Keratinocyte (primary cell): ENCODE measurements around the gene PHYHIPL. TPM values are rescaled to one million over a fixed set of nuclear protein-coding genes. Genes with fewer than 3 reads are reported as not detected.
A peak's percentile ranks its signal among the peaks of the same experiment; 100 is the strongest.

ENCODE experiments used
- DNase-seq: peaks from one replicate; pipeline ENCODE4 v3.0.0-alpha.2; 2011; ENCODE audit warnings: low read depth, missing footprints, low spot score
- FAIRE-seq: peaks from 2 replicates; lab custom pipeline; 2011; peaks lifted over from hg19 to GRCh38; lab: Jason Lieb, UNC
- H2AFZ ChIP-seq: 2 replicates; pipeline ENCODE4 v1.6.0; 2012; ENCODE audit warnings: low read length, control low read depth, inconsistent platforms; ENCODE audit not compliant: control insufficient read depth
- H3K27ac ChIP-seq: 2 replicates; pipeline ENCODE4 v1.5.1; 2011; ENCODE audit warnings: low read length; ENCODE audit not compliant: control insufficient read depth, insufficient read depth
- H3K27me3 ChIP-seq: 3 replicates; pipeline ENCODE4 v1.6.0; 2011; ENCODE audit warnings: low read length; ENCODE audit not compliant: control insufficient read depth, insufficient read depth; ENCODE audit errors: extremely low read depth
- H3K36me3 ChIP-seq, 2 experiments: 2 replicates in 1 of 2; 3 replicates in 1 of 2; pipeline ENCODE4 v1.5.1; 2011; ENCODE audit warnings: low read length in 2 of 2, mild to moderate bottlenecking in 1 of 2; ENCODE audit not compliant: control insufficient read depth in 2 of 2, insufficient read depth in 2 of 2; ENCODE audit errors: extremely low read depth in 1 of 2
- H3K4me1 ChIP-seq: 3 replicates; pipeline ENCODE4 v1.5.1; 2011; ENCODE audit warnings: low read length; ENCODE audit not compliant: control insufficient read depth, insufficient read depth; ENCODE audit errors: extremely low read depth
- H3K4me2 ChIP-seq: 3 replicates; pipeline ENCODE4 v1.6.0; 2011; ENCODE audit warnings: low read depth, low read length; ENCODE audit not compliant: control insufficient read depth, insufficient read depth; ENCODE audit errors: extremely low read depth
- H3K4me3 ChIP-seq, 3 experiments: fragments of 200-600 bp in 1 of 3; sonication (generic) in 1 of 3; 2 replicates in 2 of 3; 3 replicates in 1 of 3; pipeline ENCODE4 v1.5.1; 2011 to 2016; ENCODE audit warnings: low read length in 3 of 3, mild to moderate bottlenecking in 3 of 3, control low read depth in 2 of 3, inconsistent platforms in 1 of 3, low read depth in 1 of 3, mixed read lengths in 1 of 3, mixed run types in 1 of 3, moderate library complexity in 1 of 3; ENCODE audit not compliant: control insufficient read depth in 2 of 3, insufficient read depth in 2 of 3; ENCODE audit errors: extremely low read depth in 1 of 3
- H3K79me2 ChIP-seq: 2 replicates; pipeline ENCODE4 v1.6.0; 2012; ENCODE audit warnings: low read length; ENCODE audit not compliant: control insufficient read depth, insufficient read depth
- H3K9ac ChIP-seq: 3 replicates; pipeline ENCODE4 v1.6.0; 2011; ENCODE audit warnings: low read length; ENCODE audit not compliant: control insufficient read depth, insufficient read depth; ENCODE audit errors: extremely low read depth
- H3K9me1 ChIP-seq: 3 replicates; pipeline ENCODE4 v1.6.0; 2011; ENCODE audit warnings: low read length; ENCODE audit not compliant: control insufficient read depth, insufficient read depth; ENCODE audit errors: extremely low read depth
- H3K9me3 ChIP-seq: 2 replicates; pipeline ENCODE4 v1.5.1; 2012; ENCODE audit warnings: low read depth, low read length; ENCODE audit not compliant: control insufficient read depth
- H4K20me1 ChIP-seq: 3 replicates; pipeline ENCODE4 v1.6.0; 2011; ENCODE audit warnings: low read length; ENCODE audit not compliant: control insufficient read depth, insufficient read depth; ENCODE audit errors: extremely low read depth
- EZH2 ChIP-seq: IDR thresholded peaks from one replicate; pipeline ENCODE4 v1.6.1; 2012; ENCODE audit warnings: inconsistent platforms, mild to moderate bottlenecking, low read length, moderate library complexity
- dilution Hi-C: fragments of 300-500 bp; cut with MboI; formaldehyde crosslinking; loops from one replicate; pipeline ENCODE4 v1.7.0; 2020; ENCODE audit warnings: low sequenced_read_pairs; ENCODE audit not compliant: extremely low pct_ligation_motif_present
- polyA plus RNA-seq, 5 experiments: library from polyadenylated mRNA; depleted of rRNA in 3 of 5; stranded (reverse) in 3 of 5; stranded (forward) in 1 of 5; unstranded in 1 of 5; fragments of >200 nt; gene quantifications; 1 replicate in 1 of 5; 2 replicates in 3 of 5; 3 replicates in 1 of 5; pipeline versions ENCODE4 v1.2.1 to v1.2.3, GENCODE V29; 2011 to 2012; ENCODE audit warnings: missing spikeins in 2 of 5, low read depth in 1 of 5, low replicate concordance in 1 of 5
- TF ChIP-seq, protein P1 (sequence below), 3 experiments: IDR thresholded peaks in 1 of 3; conservative IDR thresholded peaks in 1 of 3; optimal IDR thresholded peaks in 1 of 3; 2 replicates in 2 of 3; 3 replicates in 1 of 3; pipeline versions ENCODE3 to v1.5.1; 2011; ENCODE audit warnings: low read length in 3 of 3, mild to moderate bottlenecking in 3 of 3, moderate library complexity in 2 of 3, control low read depth in 1 of 3, inconsistent platforms in 1 of 3; ENCODE audit not compliant: insufficient read depth in 2 of 3; ENCODE audit errors: extremely low read depth in 1 of 3

PHYHIPL gene
- polyA plus RNA-seq, 1 donor (not counting 4 experiments of a cell fraction or from before 2014, with no cell fraction given): 0.12 TPM

DNA sequence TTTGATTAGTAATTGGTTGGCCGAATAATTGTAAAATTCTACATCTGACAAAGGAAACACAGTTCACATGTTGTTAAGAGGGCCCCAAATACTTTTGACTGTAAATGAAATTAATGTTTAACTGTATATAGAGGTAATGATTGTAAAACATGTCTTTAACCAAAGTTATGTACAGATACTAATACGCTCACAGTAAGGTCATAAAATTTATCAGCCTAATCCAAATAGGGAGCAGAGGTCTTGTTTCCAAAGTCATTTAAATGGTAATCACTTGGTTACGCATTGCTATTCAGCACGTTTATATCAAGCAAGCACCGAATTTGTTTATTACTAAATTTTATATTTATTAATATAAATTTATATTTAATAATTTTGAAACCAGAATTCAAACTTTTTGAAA lies 1.4 kb downstream of the PHYHIPL start:
- H3K27me3 ChIP-seq: peaks cover 18% of the 10 kb centered on the region
- no peak overlapping the region for H2AFZ ChIP-seq
- FAIRE-seq: no peak

DNA sequence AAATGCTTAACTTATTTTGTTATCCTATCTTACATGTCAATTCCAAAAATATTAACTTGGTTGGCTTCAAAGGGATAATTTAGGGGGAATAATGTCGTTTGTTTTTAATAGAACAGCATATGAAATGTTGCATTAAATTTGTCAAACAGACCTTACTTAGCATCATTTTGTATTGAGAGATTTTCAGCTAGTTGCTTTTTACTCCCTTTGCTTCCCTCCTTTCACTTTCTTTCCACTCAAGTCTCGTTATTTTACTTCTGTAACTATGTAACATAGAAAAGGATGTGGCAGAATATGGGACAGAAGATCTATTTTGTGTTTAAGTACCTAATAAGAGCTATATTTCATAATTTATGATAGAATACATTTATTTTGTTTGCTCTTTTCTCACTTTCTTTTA lies 2.6 kb downstream of the PHYHIPL start:
- FAIRE-seq: no peak
- Histone ChIP-seq H3K9me1 (no peaks in the 10 kb centered on the region), H2AFZ (no peak overlapping the region), H3K4me3 (no peak overlapping the region), H3K36me3 (no peaks in the 10 kb centered on the region), H3K4me2 (no peak overlapping the region), H3K27me3 (peaks cover 18% of the 10 kb centered on the region), H3K9ac (no peak overlapping the region), H3K27ac (no peak overlapping the region), H3K9me3 (no peaks in the 10 kb centered on the region), H3K4me1 (peaks cover 9% of the 10 kb centered on the region), H4K20me1 (no peaks in the 10 kb centered on the region), H3K79me2 (no peaks in the 10 kb centered on the region)
- no peak for TF ChIP-seq EZH2
- TF ChIP-seq, protein P1, sequence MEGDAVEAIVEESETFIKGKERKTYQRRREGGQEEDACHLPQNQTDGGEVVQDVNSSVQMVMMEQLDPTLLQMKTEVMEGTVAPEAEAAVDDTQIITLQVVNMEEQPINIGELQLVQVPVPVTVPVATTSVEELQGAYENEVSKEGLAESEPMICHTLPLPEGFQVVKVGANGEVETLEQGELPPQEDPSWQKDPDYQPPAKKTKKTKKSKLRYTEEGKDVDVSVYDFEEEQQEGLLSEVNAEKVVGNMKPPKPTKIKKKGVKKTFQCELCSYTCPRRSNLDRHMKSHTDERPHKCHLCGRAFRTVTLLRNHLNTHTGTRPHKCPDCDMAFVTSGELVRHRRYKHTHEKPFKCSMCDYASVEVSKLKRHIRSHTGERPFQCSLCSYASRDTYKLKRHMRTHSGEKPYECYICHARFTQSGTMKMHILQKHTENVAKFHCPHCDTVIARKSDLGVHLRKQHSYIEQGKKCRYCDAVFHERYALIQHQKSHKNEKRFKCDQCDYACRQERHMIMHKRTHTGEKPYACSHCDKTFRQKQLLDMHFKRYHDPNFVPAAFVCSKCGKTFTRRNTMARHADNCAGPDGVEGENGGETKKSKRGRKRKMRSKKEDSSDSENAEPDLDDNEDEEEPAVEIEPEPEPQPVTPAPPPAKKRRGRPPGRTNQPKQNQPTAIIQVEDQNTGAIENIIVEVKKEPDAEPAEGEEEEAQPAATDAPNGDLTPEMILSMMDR (optimal IDR thresholded peaks at IDR 0.05 in 1 of 3, IDR thresholded peaks at IDR 0.05 in 1 of 3, conservative IDR thresholded peaks at IDR 0.05 in 1 of 3; ENCODE audit: extremely low read depth in 1 of 3, insufficient read depth in 2 of 3, low read length in 3 of 3): no peak
- no peak for DNase-seq
- dilution Hi-C loops: no loop called here

More for the DNA sequence above, 1.4 kb downstream of the PHYHIPL start:
- H3K4me2 ChIP-seq: peak overlapping the region; percentile 2
- dilution Hi-C loops: no loop called here
- H3K4me1 ChIP-seq: peaks cover 17% of the 10 kb centered on the region
- no peaks in the 10 kb centered on the region for H3K9me1 ChIP-seq
- H3K9me3 ChIP-seq: no peaks in the 10 kb centered on the region
- no peak overlapping the region for H3K9ac ChIP-seq
- no peaks in the 10 kb centered on the region for H3K79me2 ChIP-seq
- DNase-seq: no peak
- TF ChIP-seq, protein P1 (optimal IDR thresholded peaks at IDR 0.05 in 1 of 3, IDR thresholded peaks at IDR 0.05 in 1 of 3, conservative IDR thresholded peaks at IDR 0.05 in 1 of 3; ENCODE audit: extremely low read depth in 1 of 3, insufficient read depth in 2 of 3, low read length in 3 of 3): no peak
- no peaks in the 10 kb centered on the region for H3K36me3 ChIP-seq
- H3K27ac ChIP-seq: no peak overlapping the region
- no peaks in the 10 kb centered on the region for H4K20me1 ChIP-seq
- no peak overlapping the region for H3K4me3 ChIP-seq
